GM18870 (cell line): ENCODE results near the gene LSM7.

Source experiments
- ATAC-seq: cut with Tn5 transposase; IDR thresholded peaks from one replicate; pipeline ENCODE4 v1.9.1; 2021; ENCODE audit warnings: moderate library complexity; ENCODE audit not compliant: unreplicated experiment

The LSM7 gene

DNA sequence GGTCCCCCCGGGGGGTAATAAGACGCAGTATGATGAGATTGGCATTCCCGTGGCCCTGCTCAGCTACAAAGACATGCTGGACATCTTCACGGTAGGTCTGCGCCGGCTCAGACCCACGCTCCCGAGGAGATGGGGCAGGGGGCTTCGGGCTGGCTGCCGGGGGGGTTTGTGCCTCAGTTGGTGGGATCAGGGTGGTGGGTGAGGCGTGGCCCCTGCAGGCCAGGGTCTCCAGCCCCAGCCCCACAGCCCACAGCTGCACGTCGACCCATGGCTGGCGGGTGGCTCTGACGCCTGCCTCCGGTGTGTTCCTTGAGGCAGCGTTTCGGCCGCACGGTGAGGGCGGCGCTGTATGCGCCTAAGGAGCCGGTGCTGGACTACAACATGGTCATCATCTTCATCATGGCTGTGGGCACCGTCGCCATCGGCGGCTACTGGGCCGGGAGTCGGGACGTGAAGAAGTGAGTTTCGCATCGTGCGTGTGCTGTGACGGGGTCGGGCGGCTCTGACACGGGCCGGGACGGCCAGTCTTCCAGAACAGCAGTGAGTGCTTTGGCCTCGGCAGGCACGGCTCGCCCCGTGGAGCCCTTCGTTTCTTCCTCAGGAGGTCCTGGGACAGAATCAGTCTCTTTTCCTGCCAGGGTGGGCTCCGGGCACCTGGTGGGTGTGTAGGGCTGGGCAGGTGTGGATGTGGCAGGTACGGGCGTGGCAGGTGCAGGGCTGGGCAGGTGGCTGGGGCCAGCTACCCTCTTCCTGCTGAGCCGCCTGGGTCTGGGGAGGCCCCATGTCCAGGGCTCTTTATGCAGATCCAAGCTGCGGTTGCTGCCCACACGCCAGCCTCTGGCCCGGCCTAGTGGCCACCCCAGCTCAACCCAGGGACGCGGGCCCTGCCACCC, 10.6 kb upstream of the LSM7 start:
- ATAC-seq = no peak

GRCh38 chr19:2338055-2338615, 9.7 kb upstream of the LSM7 start:
- no peak for ATAC-seq

GRCh38 chr19:2337329-2337707, 8.9 kb upstream of the LSM7 start:
- no peak for ATAC-seq

DNA sequence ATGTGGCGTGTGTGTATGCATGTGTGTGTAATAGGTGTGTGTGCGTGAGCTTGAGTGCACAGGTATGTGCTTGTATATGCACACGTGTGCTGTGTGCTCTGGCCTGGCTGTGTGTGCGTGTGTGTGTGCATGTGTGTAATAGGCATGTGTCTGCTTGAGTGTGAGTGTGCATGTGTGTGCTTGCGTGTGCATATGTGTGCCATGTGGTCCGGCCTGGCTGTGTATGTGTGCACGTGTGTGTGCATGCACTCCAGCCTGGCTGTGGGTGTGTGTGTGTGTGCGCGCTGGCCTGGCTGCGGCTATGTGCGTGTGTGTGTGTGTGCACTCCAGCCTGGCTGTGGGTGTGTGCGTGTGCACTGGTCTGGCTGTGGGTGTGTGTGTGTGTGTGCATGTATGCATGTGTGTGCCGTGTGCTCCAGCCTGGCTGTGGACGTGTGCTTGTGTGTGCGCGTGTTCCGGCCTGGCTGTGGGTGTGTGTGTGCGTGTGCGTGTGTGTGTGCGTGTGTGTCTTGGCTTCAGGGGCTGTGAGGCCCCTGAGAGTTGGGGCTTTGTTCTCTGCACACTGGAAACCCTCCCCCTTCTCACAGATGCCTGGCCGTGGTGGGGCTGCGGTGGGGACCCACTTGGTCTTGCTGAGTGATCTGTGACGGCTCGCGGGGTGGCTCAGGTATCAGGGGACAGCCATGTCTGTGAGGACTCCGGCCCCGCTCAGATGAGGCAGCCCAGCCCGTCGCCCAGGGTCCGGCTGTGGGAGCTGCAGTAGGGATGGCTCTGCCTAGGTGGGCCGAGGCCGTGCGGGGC, 8.3 kb upstream of the LSM7 start:
- no peak for ATAC-seq

GRCh38 chr19:2335848-2336247, 7.5 kb upstream of the LSM7 start:
- no peak for ATAC-seq

DNA sequence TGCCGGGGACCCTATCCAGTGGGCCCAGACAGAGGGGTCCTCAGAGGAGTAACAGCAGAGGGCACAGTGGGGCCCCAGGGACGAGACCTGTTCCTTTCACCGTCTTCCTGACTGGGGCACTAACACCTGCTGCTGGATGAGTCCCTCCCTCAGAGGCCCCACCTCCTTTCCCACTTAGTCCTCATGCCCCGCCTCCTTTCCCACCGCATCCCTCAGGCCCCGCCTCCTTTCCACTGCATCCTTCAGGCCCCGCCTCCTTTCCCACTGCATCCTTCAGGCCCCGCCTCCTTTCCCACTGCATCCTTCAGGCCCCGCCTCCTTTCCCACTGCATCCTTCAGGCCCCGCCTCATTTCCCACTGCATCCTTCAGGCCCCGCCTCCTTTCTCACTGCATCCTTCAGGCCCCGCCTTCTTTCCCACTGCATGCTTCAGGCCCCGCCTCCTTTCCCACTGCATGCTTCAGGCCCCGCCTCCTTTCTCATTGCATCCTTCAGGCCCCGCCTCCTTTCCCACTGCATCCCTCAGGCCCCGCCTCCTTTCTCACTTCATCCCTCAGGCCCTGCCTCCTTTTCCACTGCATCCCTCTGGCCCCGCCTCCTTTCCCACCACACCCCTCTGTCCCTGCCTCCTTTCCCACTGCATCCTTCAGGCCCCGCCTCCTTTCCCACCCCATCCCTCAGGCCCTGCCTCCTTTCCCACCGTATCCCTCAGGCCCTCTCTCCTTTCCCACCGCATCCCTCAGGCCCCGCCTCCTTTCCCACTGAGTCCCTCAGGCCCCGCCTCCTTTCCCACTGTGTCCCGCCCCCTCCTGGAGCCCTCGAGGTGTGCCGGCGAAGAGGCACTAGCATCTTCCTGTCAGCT, 6.8 kb upstream of the LSM7 start:
- ATAC-seq = no peak

DNA sequence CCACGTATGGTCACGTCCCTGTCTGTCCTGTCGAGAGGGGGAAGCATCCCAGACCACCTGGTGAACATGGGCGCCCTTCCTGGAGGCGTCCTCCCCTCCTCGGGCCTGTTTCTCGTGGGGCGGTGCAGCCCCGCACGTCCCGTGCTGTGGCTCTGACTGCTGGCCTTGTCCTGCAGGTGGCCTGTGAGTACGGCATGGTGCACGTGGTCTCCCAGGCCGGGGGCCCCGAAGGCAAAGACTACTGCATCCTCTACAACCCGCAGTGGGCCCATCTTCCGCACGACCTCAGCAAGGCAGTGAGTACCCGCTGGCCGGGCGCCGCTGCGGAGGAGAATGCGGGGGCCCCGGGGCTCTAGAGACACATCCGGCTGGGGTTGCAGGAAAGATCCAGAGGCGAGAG, 6.0 kb upstream of the LSM7 start:
- ATAC-seq = no peak

DNA sequence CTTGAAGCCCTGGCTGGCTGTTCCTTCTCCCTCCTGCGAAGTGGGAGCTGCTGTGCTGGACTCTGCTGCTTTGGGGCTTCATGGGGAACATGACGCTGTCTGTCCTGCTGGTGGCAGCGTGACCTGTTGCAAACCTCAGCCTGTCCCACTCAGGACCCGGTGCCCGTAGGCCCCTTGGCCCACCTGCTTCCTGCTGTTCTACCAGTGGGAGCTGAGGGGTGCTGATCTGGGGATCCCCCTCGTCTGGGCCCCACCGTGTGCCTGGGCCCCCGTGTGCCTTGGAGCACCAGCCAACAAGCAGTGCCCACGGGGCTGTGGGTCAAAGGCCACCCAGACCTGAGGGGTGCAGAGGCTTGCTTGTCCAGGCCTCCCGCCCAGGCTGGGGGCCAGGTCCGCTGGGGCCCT, 5.4 kb upstream of the LSM7 start:
- no peak for ATAC-seq

DNA sequence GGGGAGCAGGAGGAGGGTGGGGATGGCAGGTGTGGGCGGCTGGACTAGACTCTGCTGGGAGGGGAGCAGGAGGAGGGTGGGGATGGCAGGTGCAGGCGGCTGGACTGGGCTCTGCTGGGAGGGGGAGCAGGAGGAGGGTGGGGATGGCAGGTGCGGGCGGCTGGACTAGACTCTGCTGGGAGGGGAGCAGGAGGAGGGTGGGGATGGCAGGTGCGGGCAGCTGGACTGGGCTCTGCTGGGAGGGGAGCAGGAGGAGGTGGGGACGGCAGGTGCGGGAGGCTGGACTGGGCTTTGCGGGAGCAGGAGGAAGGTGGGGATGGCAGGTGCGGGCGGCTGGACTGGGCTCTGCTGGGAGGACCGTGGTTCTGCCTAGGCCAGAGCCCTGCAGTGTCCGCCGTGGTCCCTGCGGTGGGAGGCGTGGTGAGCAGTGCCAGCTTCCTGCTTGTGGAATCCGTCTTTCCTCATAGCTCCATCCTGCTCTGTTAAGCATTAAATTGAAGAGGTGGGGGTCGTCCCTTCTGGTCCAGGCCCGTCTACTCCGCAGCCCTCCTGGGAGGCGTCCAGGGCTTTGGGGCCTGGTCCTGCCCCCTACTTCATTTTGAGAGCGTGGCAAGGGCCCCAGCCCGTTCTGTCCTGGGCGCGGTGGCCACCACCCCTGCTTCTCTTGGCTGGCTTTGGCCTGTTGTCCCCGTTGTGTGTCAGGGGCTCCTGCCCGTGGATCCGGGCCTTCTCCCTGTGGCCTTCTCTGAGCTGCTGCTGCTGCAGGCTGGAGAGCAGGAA, 4.8 kb upstream of the LSM7 start:
- ATAC-seq = no peak

DNA sequence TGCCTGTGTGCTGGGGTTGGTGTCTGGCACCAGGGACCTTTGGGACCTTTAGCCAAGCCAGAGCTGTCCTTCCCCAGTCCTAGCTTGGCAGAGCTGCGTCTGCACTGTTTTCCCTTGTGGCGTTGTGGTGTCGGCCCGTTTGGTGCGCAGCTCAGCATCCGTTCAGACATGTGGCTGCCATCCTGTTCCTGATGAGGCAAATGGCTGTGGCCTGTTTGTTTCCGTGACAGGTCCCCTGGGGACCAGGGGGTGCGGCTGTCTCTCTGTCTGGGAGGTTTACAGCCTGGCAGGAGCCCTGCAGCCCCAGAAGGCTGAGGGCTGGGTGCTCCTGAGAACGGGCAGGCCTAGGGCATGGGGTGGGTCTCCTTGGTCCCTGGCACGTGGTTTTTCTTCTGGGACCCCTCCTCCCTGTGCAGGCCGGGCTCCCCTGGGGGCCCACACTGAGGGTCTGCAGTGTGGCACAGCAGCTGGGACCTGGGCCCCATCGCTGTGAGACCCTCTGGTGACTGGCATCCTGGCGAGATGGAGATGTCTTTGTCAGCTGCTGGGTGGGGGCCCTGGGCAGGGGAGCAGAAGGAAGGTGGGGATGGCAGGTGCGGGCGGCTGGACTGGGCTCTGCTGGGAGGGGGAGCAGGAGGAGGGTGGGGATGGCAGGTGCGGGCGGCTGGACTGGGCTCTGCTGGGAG, 4.1 kb upstream of the LSM7 start:
- ATAC-seq = no peak

DNA sequence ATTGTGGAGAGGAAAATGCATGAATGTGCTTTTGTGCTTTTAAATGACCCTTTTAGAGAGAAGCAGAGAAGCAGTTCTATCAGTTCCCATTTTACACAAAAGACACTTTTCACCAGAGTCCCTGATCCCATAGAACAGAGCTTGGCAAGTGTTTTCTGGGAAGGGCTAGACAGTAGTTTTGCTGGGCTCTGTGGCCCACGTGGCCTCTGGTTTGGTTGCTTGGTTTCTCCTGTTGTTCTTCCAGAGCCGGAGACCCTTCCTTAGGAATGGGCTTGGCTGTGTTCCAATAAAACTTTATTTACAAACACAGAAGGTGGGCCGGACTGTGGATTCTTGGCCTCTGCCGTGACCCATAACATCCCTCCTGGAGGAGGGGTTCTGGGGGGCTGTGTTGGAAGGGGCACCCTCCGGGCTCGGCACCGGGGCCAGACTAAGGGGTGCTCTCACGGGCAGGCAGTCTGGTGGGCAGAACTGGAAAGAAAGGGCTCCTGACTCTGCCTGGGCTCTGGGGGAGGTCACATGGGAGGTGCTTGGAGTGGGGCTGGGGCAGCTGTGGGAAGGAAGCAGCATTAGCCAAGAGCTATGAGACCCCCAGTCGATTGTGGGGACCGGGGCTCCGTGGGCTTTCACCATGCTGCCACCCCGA, 3.3 kb upstream of the LSM7 start:
- ATAC-seq = no peak

- no peak for ATAC-seq
Measured at GRCh38 chr19:2330632-2331284, 2.4 kb upstream of the LSM7 start.

- ATAC-seq = no peak
Measured at GRCh38 chr19:2330255-2330631, 1.9 kb upstream of the LSM7 start.

DNA sequence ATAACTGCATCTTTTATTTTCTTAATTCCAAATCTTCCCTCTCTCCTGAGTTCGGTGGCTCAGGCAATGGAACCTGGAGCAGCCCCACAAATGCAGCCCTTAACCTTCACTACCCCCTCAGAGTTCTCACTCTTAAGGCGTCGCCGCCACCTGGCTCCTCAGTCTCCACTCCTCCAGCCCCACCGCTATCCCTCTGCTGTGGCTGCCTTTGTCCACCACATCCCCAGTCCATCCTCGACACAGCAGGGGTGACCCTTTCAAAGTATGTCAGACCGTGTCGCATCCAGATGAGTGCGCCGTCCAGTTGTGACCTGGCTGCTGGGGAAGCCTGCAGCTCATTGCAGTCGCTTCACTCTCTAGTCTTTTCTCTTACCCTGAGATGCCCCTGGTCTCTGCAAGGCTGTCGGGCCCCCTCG, 1.1 kb upstream of the LSM7 start:
- no peak for ATAC-seq

- ATAC-seq = no peak
Measured at GRCh38 chr19:2329149-2329478, 728 bp upstream of the LSM7 start.

GRCh38 chr19:2327773-2328400, 499 bp downstream of the LSM7 start:
- no peak for ATAC-seq

DNA sequence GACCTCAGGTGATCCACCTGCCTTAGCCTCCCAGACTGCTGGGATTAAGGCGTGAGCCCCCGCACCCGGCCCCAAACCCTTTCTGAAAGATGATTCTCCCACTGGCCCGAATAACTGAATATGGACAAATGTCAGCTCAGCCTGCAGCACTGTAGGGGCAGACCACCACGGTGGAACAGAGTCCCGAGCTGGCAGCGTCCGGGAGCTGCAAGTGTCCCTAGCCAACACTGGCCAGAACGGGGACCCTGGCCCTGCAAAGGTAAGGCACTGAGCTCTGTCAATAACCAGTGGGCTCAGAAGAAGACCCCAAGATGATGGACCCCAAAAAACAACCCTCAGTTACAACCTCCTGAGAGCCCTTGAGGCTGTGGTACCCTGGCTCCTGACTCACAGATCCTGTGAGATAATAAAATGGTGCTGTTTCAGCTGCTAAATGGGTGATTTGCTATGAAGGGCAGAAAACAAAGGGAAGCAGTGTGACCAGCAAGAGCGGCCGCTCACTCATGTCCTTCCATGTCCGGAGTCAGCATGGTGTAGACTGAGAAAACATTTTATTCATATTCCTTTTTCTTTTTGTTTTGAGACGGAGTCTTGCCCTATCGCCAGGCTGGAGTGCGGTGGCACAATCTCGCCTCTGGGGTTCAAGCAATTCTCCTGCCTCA, 1.6 kb downstream of the LSM7 start:
- ATAC-seq = no peak
